Mesenteric fat pad (tissue), 1 donor: ENCODE data around the gene KMT2D. TPM values are rescaled to one million over a fixed set of nuclear protein-coding genes. Genes with fewer than 3 reads are reported as not detected.

Experiments
- DNase-seq: peaks from one replicate; pipeline ENCODE4 v3.0.0-alpha.2; 2020; ENCODE audit warnings: low spot score
- total RNA-seq: library from RNA; stranded (reverse); fragmentation: NEBNext Ultra II Directional; extraction: Animal tissue kit (Norgen Biotek cat#: 25700); gene quantifications from one replicate; pipeline ENCODE4 v1.2.1, GENCODE V29; 2021
- donor health status: DM: yes; HTN: yes; CAD: no.

KMT2D gene
- total RNA-seq, 1 donor from 2014 or later: 79.7 TPM

DNA sequence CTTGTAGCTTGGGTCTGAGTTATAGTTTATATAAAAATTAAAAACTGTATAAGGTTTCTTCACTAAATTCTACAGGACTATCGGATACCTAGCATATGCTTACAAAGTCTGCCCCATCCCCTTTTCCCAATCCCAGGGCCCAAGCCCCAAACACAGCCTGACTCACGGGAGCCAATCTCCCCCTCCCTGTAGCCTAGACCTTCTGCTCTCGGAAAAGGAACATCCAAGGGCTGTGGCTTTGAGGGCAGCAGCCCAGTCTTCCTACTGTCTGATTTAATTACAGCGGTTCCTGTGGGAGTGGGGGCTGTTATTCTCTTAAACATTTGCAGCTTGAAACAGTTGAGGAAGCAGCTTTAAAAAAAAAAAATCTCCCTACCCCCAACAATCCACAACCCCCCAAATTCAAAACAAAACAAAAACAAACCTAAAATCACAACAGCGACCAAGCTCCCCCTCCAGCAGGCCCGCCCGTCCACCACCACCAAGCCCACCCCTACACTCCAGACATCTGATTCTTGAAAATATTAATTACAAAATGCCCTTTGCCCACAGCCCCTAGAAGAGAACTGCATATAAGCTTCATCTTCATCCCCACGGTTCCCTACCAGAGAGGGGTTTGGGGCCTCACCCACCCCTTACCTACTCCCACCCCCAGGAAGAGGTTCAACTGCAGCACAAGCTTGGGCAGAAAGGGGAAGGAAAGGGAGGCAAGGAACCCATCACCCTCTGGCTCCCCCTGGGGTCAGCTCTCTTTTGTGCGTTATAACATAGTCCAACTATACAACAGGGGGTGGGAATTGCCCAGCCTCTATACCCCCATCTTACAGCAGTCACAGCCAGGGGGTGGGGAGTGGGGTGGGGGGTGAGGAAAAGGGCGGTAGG is 40.9 kb downstream of the KMT2D start:
- DNase-seq: peak; percentile 86

DNA sequence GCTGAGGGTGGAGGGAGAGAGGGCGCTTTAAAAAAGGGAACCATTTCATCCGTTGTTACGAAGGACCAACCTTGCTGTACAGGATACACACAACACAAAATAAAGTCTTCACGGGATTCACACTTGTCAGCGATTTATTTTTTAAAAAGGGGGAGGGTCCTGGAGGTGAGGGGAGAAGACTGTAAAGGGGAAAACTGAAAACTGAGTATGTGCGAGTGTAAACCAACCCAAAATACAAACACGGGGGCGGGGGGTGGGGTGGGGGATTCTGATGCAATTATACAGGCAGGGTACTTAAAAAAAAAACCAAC is 41.5 kb downstream of the KMT2D start:
- no peak for DNase-seq

DNA sequence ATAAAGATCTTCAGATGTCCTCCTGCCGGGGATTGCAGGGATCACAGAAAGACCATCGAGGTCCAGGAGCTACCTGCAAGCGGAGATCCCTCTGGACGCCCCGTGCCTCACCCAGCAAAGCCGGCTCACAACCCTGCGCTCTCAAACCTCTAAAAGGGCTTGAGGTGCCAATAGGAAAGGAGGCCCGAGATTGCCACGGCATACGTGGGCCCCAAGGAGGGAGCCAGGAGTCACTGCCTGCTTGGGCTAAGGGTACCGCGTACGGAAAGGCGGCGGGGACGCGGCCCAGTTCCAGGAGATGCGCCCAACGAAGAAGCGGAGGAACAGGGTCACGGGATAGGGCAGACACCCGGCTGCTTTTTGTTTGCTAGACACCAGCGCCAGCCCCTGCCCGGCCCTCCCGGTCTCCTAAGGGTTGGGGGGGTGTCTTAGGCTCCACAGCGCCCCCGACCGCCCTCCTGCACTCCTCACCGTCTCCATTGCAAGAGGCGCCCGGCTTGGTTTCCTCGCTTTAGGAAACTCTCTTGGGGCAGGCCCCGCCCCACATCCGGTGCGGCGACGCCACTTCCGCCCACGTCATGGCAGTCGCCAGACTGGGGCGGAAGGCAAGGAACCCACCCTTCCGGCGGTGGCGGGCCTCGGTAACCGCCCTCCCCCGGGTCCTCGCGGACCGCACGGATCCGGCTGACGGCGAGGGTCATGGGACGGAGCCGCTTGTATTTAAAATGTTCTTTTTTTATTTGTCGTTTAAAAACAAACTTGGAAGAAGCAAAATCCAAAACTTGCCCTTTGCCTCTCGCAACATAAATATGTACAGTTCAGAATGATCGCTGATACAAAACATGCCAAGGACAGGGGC is 42.1 kb downstream of the KMT2D start, which contains the start of gene PRKAG1:
PRKAG1 (minus strand) TSS at position 516 of the 859 bp plus-strand sequence; CDS start at position 480, 36 bp downstream.
- peak; percentile 99 for DNase-seq

DNA sequence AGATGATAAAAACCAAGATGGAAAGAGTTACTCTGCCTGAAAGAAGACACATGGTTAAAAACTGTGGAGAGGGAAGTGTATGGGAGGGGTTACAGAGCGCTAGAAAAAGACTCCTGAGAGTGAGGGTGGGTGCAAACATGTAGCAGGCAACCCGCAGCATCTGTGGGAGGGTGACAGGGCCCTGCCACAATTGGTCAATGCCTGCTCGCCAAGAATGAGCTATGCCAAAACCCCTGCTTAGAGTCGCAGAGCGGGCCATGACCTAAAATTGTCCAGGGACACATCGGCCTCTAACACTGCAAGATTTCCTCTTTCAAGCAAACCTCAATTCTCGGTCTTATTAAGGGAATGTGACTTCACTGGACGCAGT is 42.7 kb downstream of the KMT2D start:
- DNase-seq: no peak

DNA sequence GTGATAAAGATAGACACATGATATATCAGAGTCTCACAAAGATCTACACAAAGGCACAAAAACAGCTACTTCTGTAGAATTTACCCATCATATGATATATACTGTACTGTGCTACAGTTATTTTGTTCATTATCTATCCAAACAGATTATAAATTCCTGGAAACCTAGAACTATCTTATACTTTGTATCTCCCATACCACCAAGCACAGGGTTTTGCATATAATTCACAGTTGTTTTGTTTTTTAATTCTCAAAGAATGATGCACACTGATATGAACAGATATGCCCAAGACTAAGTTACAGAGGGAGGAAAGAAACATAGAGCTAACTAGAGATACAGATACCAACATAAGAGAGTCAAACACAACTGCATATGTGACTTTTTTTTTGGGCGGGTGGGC is 45.4 kb downstream of the KMT2D start:
- DNase-seq: no peak

DNA sequence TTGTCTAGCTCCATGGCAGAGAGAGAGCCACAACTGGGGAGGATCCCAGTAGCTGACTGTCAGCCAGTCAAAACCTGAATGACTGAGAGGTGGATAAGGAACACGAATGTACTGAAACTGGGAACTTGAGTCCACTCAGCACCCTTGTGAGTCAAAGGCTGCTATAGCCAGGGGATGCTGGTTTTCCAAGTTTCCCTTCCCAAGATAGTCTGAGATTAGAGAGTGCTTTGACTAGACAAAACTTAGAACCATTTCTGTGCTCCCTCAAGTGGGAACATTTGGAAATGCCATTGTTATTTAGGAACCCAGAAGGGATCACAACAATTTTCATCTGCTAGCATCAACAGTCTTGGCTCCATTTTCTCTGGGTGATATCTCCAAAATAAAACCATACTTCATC is 46.0 kb downstream of the KMT2D start:
- DNase-seq: no peak

DNA sequence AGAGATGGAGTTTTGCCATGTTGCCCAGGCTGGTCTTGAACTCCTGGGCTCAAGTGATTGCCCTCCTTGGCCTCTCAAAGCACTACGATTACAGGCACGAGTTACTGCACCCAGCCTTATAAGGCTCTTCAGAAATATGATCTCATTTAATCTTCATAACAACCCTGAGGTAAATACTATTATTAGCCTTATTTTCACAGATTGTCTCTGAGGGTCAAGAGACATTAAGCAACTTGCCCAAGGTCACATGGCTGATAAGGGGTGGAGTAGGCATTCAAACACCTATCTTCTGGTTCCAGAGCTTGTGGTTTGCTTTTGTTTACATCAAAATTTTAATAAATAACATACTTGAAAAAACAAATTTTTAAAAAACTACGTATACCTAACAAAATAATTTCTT is 47.2 kb downstream of the KMT2D start:
- no peak for DNase-seq

DNA sequence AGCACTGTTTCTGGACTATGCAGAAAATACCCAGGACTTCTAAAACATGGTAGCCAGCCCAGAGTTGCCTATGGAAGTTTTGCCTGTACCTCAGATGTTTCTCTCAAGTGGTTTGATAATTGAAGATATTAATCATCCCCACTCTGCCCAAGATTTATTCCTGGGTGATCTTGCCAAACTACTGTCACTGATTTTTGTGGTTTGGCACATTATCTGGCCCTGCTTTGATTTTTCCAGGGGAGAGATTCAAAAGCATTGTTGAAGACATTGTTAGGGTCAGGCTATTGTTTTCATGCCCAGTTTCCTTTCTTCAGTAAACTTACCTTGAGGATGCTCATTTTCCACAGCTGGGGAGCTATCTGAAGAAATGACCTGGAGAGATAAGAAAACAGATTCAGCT is 47.9 kb downstream of the KMT2D start:
- no peak for DNase-seq

Other genes with a start within 250 kb of the KMT2D start
- 13.2 TPM for gene CACNB3, start 242.3 kb downstream of the KMT2D start, total RNA-seq
- gene DDX23, start 208.6 kb downstream of the KMT2D start, total RNA-seq: 45.1 TPM
- gene RND1, start 194.9 kb downstream of the KMT2D start, total RNA-seq: 4.7 TPM
- gene FKBP11, start 135.3 kb downstream of the KMT2D start, total RNA-seq: 34.2 TPM
- gene ARF3, start 103.3 kb downstream of the KMT2D start, total RNA-seq: 149 TPM
- 0.48 TPM for gene WNT10B, start 89.1 kb downstream of the KMT2D start, total RNA-seq
- gene WNT1, start 82.5 kb downstream of the KMT2D start, total RNA-seq: not detected
- 0.10 TPM for gene DDN, start 61.4 kb downstream of the KMT2D start, total RNA-seq
- gene PRKAG1, start 42.0 kb downstream of the KMT2D start, total RNA-seq: 61.7 TPM
- 0.42 TPM for gene RHEBL1, start 9.2 kb upstream of the KMT2D start, total RNA-seq
- 1.5 TPM for gene DHH, start 34.0 kb upstream of the KMT2D start, total RNA-seq
- 46.1 TPM for gene LMBR1L, start 50.1 kb upstream of the KMT2D start, total RNA-seq
- 737 TPM for gene TUBA1B, start 70.6 kb upstream of the KMT2D start, total RNA-seq
- 121 TPM for gene TUBA1A, start 128.3 kb upstream of the KMT2D start, total RNA-seq
- gene TUBA1C, start 204.3 kb upstream of the KMT2D start, total RNA-seq: 173 TPM
- gene PRPH, start 234.4 kb upstream of the KMT2D start, total RNA-seq: 0.55 TPM